SHP77 (cell line): ENCODE measurements around the gene RHBDL3.
A peak's percentile ranks its signal among the peaks of the same experiment; 100 is the strongest.

Source experiments
- DNase-seq, 2 experiments: peaks; one replicate each; lab custom pipeline; 2025; lab: John Stamatoyannopoulos, UW

RHBDL3 gene

DNA sequence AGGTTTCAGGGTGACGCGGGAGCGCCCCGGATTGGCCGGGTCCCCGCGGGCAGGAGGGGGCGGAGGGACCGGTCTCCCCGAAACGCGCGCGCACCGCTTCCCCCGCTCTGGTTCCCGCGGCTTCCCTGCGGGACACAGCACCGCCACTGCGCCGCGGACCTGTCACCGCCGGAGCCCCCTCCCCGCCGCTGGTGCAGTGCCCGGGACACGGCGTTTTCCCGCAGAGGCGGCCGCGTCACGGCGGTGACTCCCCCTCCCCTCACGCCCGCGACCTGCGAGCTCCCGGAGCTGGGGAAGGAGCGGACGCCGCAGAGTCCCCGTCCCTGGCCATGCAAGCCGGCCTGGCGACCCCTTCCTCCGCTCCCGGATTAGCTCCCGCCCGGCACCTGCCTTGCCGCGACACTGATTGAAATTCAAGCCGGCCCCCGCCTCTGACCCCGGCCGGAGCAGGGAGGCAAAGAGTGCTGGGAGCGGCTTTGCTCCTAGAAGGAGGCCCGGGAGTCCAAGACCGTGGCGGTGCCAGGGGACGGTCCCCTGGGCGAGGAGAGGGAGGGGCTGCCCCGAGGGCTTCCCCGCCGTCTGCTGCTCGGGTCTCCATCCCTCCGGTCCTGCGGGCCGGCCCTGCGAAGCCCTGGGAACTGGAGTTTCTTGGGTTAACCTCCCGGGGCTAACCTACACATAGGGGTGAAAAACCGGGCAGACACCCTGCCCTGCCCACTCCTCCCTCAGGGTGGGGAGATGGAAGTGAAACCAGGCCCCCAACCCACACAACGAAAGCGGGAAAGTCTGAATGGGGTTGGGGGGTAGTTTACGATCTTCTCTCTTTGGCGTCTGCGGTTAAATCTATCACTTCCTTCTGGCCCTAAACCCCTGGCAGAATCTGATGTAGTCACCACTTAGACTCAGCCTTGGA, 1.0 kb downstream of the RHBDL3 start:
- DNase-seq, result no peak

GRCh38 chr17:32267690-32268205, 2.1 kb downstream of the RHBDL3 start:
- DNase-seq, result no peak

DNA sequence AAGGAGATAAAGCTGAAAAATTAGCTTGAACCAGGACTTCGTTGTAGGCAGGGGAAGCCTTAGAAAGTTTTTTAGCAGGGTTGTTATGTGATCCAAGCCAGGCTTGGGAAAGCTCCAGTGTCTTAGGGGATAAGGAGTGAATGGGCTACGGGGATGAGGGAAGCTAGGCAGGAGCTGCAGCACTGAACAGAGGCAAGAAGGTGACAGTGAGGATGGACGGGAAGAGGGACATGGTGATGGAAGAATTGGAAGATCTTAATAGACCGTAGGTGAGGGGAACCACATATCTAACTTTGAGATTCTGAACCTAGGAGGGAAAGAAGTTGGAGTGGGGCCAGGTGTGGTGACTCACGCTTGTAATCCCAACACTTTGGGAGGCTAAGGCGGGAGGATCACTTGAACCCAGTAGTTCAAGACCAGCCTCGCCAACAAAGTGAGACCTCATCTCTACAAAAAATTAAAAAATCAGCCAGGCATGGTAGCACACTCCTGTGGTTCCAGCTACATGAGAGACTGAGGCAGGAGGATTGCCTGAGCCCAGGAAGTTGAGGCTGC, 3.2 kb downstream of the RHBDL3 start:
- DNase-seq, result no peak

- no peak for DNase-seq
These were observed 3.7 kb downstream of the RHBDL3 start for GRCh38 chr17:32269377-32269776.

DNA sequence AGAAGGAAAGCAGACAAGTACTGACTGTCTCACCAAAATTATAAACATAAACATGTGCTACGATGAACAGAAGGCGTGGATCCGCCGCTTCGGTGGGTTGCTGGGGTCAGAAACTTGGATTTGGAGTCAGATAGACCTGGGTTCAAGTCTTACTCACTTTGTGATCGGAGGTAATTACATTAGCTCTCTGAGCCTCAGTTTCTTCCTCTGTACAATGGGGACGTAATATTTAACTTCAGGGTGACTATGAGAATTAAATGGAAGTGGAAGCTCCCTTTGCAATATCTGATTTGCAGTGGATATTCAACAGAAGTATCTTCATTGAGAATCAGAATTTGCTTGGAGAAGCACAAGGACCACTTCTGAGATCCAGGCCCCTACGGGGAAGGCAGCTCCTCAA, 6.2 kb downstream of the RHBDL3 start:
- DNase-seq, result no peak

GRCh38 chr17:32274101-32274500, 8.5 kb downstream of the RHBDL3 start:
- no peak for DNase-seq

DNA sequence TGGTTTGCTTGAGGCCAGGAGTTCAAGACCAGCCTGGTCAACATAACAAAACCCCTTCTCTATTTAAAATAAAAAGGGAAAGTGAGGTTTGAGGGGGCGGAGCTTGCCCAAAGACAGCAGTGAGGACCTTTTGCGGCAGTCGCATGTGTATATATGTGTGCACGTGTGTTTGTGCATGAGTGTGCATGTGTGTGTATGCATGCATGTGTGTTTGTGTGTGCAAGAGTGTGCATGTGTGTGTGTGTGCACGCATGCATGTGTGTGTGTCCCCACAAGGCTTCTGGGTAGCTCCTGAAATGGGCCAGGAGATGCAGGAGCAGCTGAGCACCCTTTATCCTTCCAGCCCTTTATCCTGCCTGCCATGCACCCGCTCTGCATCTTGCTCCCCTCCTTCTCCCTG, 9.0 kb downstream of the RHBDL3 start:
- DNase-seq, result no peak

- peak; percentile 18 to 69 for DNase-seq
These were observed 9.7 kb downstream of the RHBDL3 start for GRCh38 chr17:32275060-32276042.

DNA sequence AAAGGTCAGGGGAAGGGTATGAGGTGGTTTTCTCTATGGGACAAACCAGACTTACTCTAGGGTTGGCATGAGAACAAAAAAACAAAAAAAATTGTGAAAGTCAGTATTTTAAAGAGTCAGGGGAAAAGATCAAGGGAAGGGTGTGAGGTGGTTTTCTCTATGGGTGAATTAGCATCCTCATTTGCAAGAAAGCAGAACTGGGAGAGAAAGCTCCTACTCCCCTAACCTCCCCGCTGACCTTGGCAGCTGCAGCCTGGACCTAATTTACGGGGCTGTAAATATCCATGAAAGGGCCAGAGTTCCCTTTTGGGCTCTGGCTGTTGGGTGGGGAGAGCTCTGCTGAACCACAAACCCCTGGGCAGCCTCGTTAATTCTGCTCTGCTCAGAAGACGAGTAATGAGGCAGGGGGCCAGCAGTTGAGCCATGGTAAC, 10.6 kb downstream of the RHBDL3 start:
- no peak for DNase-seq

GRCh38 chr17:32277284-32277683, 11.7 kb downstream of the RHBDL3 start:
- DNase-seq, result no peak

DNA sequence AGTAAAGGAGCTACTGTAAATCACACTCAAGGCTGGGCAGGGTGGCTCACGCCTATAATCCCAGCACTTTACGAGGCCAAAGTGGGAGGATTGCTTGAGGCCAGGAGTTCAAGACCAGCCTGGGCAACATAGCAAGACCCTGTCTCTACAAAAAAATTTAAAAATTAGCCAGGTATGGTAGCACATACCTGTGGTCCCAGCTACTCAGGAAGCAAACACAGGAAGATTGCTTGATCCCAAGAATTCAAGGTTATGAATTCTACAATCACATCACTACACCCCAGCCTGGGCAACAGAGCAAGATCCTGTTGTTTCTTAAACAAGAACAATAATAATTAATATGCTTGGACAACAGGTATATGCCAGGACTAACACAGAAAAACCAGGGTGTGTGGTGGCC, 13.2 kb downstream of the RHBDL3 start:
- DNase-seq, result no peak

DNA sequence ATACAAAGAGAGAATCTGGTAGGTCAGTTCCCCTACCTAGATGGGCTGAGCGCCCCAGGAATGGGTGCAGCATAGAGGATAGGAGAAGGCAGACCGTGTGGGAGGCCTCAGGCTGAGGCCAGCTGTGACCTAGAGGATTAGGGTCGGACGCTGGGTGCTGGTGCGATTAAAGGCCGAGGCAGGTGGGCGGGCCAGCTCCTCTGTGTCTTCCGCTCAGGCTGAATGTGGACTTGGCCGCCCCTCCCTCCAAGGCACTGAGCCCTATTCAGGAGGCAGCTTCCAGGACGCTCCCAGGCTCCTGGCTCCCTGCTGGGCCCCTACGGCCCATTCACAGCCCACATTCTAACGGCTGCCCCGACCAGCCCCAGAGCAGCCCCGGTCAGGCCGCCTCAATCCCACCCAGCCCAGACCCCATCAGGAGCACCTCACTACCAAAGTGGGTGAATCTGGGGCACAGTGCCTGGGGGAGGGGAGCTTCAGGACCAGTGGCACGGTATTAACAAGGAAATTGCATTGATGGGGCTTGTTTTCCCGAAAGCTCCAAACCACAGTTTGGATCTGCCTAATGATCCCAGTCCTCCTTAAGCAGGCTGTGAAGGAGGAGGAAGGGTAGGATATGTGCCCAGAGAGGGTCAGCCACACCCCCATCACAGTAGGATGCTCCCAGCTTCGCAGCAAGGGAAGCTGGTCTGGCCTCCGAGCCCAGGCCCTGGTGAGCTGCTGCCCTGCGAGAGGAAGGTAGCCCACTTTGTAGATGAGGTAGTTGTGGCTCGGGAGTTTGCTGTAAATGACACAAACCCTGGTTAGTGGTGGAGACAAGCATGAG, 14.5 kb downstream of the RHBDL3 start:
- DNase-seq, result no peak

- DNase-seq, result peak; percentile 68 to 73
These were observed 15.4 kb downstream of the RHBDL3 start for GRCh38 chr17:32281011-32281451.

DNA sequence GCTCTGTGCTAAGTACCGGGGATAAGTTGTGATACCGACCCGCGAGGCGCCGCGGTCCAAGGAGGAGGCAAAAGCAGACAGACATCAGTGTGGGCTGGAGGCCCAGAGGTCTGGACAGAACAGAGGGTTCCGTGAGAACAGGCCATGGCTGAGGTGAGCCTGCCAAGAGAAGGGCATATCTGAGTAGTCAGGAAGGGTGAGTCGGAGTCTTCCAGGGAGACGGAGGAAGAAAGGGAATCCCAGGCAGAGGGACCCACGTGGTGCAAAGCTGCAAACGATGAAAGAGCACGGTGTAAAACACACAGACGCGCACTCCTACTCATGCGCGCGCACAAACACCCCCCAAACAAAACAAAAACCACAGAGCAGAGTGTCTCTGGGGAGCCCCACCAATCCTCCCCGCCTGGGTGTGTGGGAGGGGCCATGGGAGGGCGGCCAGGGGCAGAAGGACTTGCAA, 18.1 kb downstream of the RHBDL3 start:
- DNase-seq, result no peak

DNA sequence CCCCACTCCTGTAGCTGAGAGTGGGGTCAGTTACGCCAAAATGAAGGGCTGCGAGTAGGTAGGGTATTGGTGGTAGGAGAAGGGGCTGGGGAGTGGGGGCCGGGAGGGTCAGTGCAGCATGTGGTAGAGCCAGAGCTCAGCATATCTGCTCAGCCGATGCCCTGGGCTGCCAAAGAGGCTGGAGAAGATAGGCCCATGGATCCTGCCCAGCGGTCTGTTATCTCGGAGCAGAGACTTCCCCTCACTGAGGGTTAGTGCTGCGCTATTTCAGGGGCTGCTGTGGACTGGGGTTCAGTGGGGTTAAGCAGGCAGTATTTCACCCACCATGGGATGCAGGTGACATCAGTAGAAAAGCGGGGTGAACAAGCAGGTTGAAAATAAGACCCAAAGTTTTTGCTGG, 19.7 kb downstream of the RHBDL3 start:
- no peak for DNase-seq

DNA sequence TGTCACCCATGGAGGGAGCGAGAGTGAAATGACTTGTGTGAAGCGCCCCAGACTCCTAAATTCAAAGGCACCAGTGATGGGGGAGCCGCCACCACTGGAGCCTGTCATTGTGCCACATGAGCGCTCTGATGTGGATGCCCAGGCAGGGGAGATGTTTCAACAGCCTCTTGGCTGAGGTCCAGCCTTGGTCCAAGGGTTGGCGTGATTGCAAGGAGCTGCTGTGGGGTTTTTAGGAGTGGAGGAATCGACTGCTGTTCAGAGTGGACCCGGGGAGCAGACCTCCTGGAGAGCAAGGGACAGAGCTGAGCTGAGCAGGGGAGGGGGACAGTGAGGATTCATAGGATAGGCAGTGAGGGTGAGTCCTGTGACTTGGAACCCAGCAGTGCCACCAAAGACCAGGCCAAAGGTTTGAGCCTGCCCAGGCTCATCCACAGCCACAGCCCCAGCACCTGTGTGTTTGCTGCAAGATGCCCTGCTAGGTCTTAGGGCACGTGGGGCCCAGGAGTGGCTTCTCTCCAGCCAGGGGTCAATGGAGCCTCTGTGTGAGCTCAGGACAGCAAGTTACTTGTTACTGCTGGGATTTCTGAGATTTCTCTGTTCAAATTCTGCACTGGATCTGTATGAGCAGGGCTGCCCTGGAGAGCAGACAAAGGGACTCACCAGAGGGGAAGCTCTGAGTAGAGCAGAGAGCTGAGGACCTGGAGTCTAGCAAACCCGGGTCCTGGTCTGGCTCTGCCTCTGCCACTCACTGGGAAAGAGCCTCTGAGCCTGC, 20.3 kb downstream of the RHBDL3 start:
- DNase-seq, result no peak

DNA sequence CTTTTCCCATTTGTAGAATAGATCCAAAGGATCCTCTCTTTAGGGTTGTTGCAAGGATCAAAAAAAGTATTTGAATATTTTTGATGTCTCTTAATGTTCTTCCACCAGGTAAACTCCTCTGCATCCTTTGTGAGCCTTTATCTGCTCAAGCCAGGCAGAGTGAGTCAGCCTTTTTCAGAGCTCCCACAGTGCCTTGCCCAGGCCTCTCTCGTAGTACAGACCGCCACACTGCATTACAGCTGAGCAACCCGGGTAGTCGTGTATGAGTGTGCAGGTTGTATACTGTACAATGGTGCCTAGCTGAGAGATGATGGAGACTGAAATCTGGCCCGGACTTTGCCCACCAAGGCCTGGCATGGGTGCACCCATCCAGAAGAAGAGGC, 20.9 kb downstream of the RHBDL3 start:
- DNase-seq, result no peak

- DNase-seq, result no peak
These were observed 22.3 kb downstream of the RHBDL3 start for GRCh38 chr17:32287804-32288511.

DNA sequence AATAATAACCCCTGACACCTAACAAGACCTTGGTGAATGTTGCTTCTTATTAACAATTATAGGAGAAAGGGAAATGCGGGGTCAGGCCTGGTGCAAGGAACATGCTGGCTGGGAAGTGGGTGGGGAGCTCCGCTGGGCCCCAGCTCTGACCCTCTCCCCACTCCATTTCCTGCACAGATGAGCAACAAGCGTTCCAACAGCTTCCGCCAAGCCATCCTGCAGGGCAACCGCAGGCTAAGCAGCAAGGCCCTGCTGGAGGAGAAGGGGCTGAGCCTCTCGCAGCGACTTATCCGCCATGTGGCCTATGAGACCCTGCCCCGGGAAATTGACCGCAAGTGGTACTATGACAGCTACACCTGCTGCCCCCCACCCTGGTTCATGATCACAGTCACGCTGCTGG, 23.0 kb downstream of the RHBDL3 start:
- DNase-seq, result no peak
